C4-2B (cell line): Measurements from ENCODE around the gene PLA2G7.

Source experiments
- ZFX ChIP-seq: fragments of 450-650 bp; IDR thresholded peaks from 2 replicates; pipeline ENCODE4 v1.6.1; 2017
- TF ChIP-seq, protein P1 (sequence below): fragments of 450-650 bp; conservative IDR thresholded peaks from 2 replicates; pipeline ENCODE4 v1.5.1; 2017; ENCODE audit warnings: mild to moderate bottlenecking

DNA sequence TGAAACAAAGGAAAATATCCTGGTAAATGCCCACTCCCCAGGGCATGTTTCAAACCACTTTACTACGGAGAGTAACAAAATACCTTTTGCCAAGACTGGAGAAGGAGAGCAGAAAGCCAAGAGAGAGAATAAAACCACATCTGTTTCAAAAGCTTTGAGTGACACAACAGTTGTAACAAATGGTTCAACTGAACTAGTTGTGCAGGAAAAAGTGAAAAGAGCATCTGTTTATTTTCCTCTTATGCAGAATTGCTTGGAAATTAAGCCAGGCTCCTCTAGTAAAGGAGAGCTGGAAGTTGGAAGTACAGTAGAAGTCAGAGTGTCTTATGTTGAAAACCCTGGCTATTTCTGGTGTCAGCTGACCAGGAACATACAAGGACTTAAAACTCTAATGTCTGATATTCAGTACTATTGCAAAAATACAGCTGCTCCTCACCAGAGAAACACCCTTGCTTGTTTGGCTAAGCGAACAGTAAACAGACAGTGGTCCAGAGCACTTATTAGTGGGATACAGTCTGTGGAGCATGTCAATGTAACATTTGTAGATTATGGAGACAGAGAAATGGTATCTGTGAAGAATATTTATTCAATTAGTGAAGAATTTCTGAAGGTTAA, 44.9 kb downstream of the PLA2G7 start:
- TF ChIP-seq, protein P1, sequence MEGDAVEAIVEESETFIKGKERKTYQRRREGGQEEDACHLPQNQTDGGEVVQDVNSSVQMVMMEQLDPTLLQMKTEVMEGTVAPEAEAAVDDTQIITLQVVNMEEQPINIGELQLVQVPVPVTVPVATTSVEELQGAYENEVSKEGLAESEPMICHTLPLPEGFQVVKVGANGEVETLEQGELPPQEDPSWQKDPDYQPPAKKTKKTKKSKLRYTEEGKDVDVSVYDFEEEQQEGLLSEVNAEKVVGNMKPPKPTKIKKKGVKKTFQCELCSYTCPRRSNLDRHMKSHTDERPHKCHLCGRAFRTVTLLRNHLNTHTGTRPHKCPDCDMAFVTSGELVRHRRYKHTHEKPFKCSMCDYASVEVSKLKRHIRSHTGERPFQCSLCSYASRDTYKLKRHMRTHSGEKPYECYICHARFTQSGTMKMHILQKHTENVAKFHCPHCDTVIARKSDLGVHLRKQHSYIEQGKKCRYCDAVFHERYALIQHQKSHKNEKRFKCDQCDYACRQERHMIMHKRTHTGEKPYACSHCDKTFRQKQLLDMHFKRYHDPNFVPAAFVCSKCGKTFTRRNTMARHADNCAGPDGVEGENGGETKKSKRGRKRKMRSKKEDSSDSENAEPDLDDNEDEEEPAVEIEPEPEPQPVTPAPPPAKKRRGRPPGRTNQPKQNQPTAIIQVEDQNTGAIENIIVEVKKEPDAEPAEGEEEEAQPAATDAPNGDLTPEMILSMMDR, result no peak
- no peak for TF ChIP-seq ZFX
